Measurements from ENCODE around the gene GAREM1.

The GAREM1 gene

DNA sequence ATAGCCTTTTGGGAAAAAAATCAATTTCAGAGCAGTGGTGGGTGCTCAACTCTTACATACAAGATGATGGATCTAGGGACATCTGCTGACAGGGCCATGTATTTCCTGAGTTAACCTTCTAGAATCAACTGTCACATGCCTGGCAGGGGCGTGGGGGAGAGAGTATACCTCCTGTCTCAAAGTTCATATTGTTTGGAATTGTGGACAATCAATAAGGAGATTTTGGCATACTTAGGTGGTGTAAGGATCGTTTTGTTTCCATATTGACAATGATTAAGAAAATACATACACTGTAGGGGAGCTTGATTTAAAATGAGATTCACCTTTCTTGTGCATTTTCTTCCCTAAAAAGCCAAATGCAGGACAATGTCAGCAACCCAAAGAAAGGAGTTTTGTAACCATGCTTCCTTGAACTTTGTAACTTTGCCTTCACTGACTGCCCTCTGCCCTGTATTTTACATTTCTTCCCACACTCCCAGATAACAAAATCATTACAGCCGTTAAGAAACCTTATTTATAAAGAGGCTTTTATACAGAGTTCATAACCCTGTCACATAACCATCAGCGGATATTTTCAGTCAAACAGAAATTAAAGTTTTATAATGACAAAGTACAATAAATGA is 192.4 kb downstream of the GAREM1 start:
- Histone ChIP-seq H3K36me3 (ENCODE audit: insufficient read depth, low read length) (no peaks in the 10 kb centered on the region), H3K4me3 (ENCODE audit: low read depth, low read length) (no peak overlapping the region), H3K27ac (ENCODE audit: low read depth, low read length) (no peak overlapping the region), H3K4me1 (ENCODE audit: control insufficient read depth, insufficient read depth, low read length, unreplicated experiment) (peaks cover 10% of the 10 kb centered on the region), H3K79me2 (ENCODE audit: control insufficient read depth, insufficient read depth, low read length, unreplicated experiment) (no peaks in the 10 kb centered on the region), H3K27me3 (ENCODE audit: insufficient read depth, low read length) (no peaks in the 10 kb centered on the region), H2AFZ (ENCODE audit: low read length, unreplicated experiment) (no peak overlapping the region)

- Histone ChIP-seq H3K27ac (ENCODE audit: low read depth, low read length) (no peak overlapping the region), H3K4me1 (ENCODE audit: control insufficient read depth, insufficient read depth, low read length, unreplicated experiment) (peaks cover 10% of the 10 kb centered on the region), H2AFZ (ENCODE audit: low read length, unreplicated experiment) (no peak overlapping the region), H3K4me3 (ENCODE audit: low read depth, low read length) (no peak overlapping the region), H3K27me3 (ENCODE audit: insufficient read depth, low read length) (no peaks in the 10 kb centered on the region), H3K79me2 (ENCODE audit: control insufficient read depth, insufficient read depth, low read length, unreplicated experiment) (no peaks in the 10 kb centered on the region), H3K36me3 (ENCODE audit: insufficient read depth, low read length) (no peaks in the 10 kb centered on the region)
These were observed 193.1 kb downstream of the GAREM1 start for GRCh38 chr18:32277549-32277948.

GRCh38 chr18:32276906-32277305 is 193.8 kb downstream of the GAREM1 start:
- no peaks in the 10 kb centered on the region for H3K79me2 ChIP-seq (ENCODE audit: control insufficient read depth, insufficient read depth, low read length, unreplicated experiment)
- H3K4me3 ChIP-seq (ENCODE audit: low read depth, low read length), result no peak overlapping the region
- no peak overlapping the region for H3K27ac ChIP-seq (ENCODE audit: low read depth, low read length)
- no peak overlapping the region for H2AFZ ChIP-seq (ENCODE audit: low read length, unreplicated experiment)
- no peaks in the 10 kb centered on the region for H3K27me3 ChIP-seq (ENCODE audit: insufficient read depth, low read length)
- H3K36me3 ChIP-seq (ENCODE audit: insufficient read depth, low read length), result no peaks in the 10 kb centered on the region
- H3K4me1 ChIP-seq (ENCODE audit: control insufficient read depth, insufficient read depth, low read length, unreplicated experiment), result peaks cover 10% of the 10 kb centered on the region

DNA sequence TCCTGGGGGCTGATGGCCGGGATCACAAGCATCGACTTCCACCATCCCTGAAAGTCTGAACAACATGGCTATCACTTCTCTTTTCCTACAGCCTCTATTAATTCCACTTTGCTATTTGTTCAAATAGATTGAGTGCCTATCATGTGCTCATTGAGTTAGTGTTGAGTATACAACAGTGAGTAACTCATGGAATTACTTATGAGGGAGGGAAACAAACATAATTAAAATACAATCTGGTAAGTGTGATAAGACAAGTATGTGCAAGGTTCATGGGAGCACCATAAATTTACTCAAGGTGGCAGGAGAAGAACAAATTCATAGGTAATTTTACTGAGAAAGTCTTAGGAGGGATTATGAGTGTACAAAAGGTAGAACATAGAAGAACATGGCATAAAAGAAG is 194.4 kb downstream of the GAREM1 start:
- Histone ChIP-seq H3K4me1 (ENCODE audit: control insufficient read depth, insufficient read depth, low read length, unreplicated experiment) (peaks cover 8% of the 10 kb centered on the region), H3K27ac (ENCODE audit: low read depth, low read length) (no peak overlapping the region), H3K79me2 (ENCODE audit: control insufficient read depth, insufficient read depth, low read length, unreplicated experiment) (no peaks in the 10 kb centered on the region), H3K27me3 (ENCODE audit: insufficient read depth, low read length) (no peaks in the 10 kb centered on the region), H2AFZ (ENCODE audit: low read length, unreplicated experiment) (no peak overlapping the region), H3K36me3 (ENCODE audit: insufficient read depth, low read length) (no peaks in the 10 kb centered on the region), H3K4me3 (ENCODE audit: low read depth, low read length) (no peak overlapping the region)

DNA sequence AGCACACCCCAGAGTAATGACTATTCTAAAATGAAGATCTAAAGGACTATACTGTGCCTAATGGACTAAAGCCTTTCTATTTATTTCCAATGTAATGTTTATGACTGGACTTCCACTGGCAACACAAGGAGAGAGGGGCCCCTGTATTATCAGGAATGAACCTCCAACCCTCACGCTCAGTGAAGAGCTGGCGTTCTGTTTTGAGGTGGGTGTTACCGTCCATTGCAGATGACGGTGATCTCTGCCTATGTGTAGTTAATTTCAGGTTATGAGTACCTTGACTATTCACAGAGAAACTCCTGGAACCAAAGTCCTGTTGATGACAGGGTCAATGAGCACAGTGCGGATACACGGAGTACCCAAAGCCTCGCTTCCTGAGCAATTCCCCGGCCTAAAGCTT is 195.5 kb downstream of the GAREM1 start:
- Histone ChIP-seq H3K4me3 (ENCODE audit: low read depth, low read length) (no peak overlapping the region), H3K79me2 (ENCODE audit: control insufficient read depth, insufficient read depth, low read length, unreplicated experiment) (no peaks in the 10 kb centered on the region), H3K27ac (ENCODE audit: low read depth, low read length) (no peak overlapping the region), H2AFZ (ENCODE audit: low read length, unreplicated experiment) (no peak overlapping the region), H3K27me3 (ENCODE audit: insufficient read depth, low read length) (no peaks in the 10 kb centered on the region), H3K4me1 (ENCODE audit: control insufficient read depth, insufficient read depth, low read length, unreplicated experiment) (no peaks in the 10 kb centered on the region), H3K36me3 (ENCODE audit: insufficient read depth, low read length) (no peaks in the 10 kb centered on the region)

- Histone ChIP-seq H3K4me3 (ENCODE audit: low read depth, low read length) (no peak overlapping the region), H3K27me3 (ENCODE audit: insufficient read depth, low read length) (no peaks in the 10 kb centered on the region), H3K4me1 (ENCODE audit: control insufficient read depth, insufficient read depth, low read length, unreplicated experiment) (no peaks in the 10 kb centered on the region)
These were observed 196.4 kb downstream of the GAREM1 start for GRCh38 chr18:32274307-32274706.

DNA sequence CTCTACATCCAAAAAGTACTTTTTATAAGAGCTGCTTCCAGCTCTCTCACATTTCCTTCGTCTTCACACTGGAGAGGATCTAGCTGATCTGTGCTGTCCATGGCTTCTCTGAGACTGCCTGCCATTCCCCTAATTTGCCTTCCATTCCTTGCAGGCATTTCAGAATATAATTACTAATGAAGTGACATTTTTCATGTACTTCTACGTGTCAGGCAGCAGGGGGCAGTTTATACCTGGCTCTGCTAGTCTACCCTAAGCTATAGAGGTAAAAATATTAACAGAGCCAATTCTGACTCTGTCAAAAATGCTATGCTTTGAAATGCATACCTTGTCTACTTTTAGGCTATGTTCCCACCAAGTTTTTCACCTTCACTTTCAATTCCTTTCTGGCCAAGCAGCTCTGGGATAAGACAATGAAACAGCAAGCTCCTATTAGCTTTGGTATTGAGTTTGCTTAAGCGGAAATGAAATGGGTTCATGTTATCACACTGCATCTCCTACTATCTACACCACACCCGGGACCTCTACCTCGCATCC is 198.9 kb downstream of the GAREM1 start:
- Histone ChIP-seq H3K4me1 (ENCODE audit: control insufficient read depth, insufficient read depth, low read length, unreplicated experiment) (no peaks in the 10 kb centered on the region), H3K27ac (ENCODE audit: low read depth, low read length) (no peak overlapping the region), H3K27me3 (ENCODE audit: insufficient read depth, low read length) (no peaks in the 10 kb centered on the region), H3K4me3 (ENCODE audit: low read depth, low read length) (no peak overlapping the region), H2AFZ (ENCODE audit: low read length, unreplicated experiment) (no peak overlapping the region), H3K36me3 (ENCODE audit: insufficient read depth, low read length) (no peaks in the 10 kb centered on the region; the same call in 1 of the 2 replicates), H3K79me2 (ENCODE audit: control insufficient read depth, insufficient read depth, low read length, unreplicated experiment) (no peaks in the 10 kb centered on the region)

More at GRCh38 chr18:32274307-32274706, 196.4 kb downstream of the GAREM1 start:
- H3K36me3 ChIP-seq (ENCODE audit: insufficient read depth, low read length), result no peaks in the 10 kb centered on the region
- no peak overlapping the region for H2AFZ ChIP-seq (ENCODE audit: low read length, unreplicated experiment)
- no peaks in the 10 kb centered on the region for H3K79me2 ChIP-seq (ENCODE audit: control insufficient read depth, insufficient read depth, low read length, unreplicated experiment)
- no peak overlapping the region for H3K27ac ChIP-seq (ENCODE audit: low read depth, low read length)

GRCh38 chr18:32270341-32270740 is 200.3 kb downstream of the GAREM1 start:
- Histone ChIP-seq H3K36me3 (ENCODE audit: insufficient read depth, low read length) (no peaks in the 10 kb centered on the region; the same call in 1 of the 2 replicates), H3K27ac (ENCODE audit: low read depth, low read length) (no peak overlapping the region), H3K4me3 (ENCODE audit: low read depth, low read length) (no peak overlapping the region), H3K79me2 (ENCODE audit: control insufficient read depth, insufficient read depth, low read length, unreplicated experiment) (no peaks in the 10 kb centered on the region), H3K4me1 (ENCODE audit: control insufficient read depth, insufficient read depth, low read length, unreplicated experiment) (no peaks in the 10 kb centered on the region), H3K27me3 (ENCODE audit: insufficient read depth, low read length) (no peaks in the 10 kb centered on the region), H2AFZ (ENCODE audit: low read length, unreplicated experiment) (no peak overlapping the region)

DNA sequence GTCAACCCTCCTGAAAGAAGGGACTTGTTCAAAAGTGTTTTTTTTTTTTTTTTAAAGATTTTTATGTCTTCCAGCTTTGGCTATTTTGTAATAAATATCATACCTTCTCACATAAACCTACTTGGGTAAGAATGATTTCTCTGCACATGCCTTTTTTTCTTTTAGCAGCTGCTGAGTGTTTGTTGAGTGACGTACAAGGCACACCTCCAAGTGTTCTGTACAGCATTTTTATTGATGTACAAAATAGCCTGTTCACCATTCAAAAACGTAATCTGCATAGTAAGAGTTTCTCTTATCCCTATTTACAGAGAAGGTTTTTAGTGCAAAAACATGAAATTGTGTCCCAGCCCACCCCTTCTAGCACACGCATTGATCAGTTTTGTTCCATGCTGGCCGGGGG is 203.2 kb downstream of the GAREM1 start:
- H3K36me3 ChIP-seq (ENCODE audit: insufficient read depth, low read length), result no peaks in the 10 kb centered on the region; the same call in 1 of the 2 replicates
- H3K27me3 ChIP-seq (ENCODE audit: insufficient read depth, low read length), result no peaks in the 10 kb centered on the region
- H3K4me3 ChIP-seq (ENCODE audit: low read depth, low read length), result no peak overlapping the region
- H3K4me1 ChIP-seq (ENCODE audit: control insufficient read depth, insufficient read depth, low read length, unreplicated experiment), result no peaks in the 10 kb centered on the region
- no peak overlapping the region for H3K27ac ChIP-seq (ENCODE audit: low read depth, low read length)
- no peaks in the 10 kb centered on the region for H3K79me2 ChIP-seq (ENCODE audit: control insufficient read depth, insufficient read depth, low read length, unreplicated experiment)
- H2AFZ ChIP-seq (ENCODE audit: low read length, unreplicated experiment), result no peak overlapping the region

DNA sequence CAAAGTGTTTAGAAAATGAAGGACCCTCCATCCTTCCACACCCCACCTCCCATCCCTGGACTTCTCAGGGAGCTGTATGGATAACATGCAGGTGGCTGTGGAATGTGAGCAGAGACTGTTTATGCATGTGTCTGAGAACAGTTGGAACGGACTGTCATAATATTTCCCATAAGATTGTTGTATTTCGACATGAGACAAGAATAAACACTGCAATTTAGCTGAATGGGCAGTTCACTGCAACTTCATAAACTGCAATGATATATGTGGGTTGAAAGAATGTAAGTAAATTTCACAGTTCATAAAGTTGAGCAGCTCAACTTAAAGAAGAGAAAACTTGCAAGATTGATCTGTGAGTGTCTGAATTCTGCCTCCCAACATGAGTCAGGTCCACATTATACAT is 206.3 kb downstream of the GAREM1 start:
- H3K36me3 ChIP-seq (ENCODE audit: insufficient read depth, low read length), result no peaks in the 10 kb centered on the region; the same call in 1 of the 2 replicates
- no peak overlapping the region for H3K4me3 ChIP-seq (ENCODE audit: low read depth, low read length)
- H3K4me1 ChIP-seq (ENCODE audit: control insufficient read depth, insufficient read depth, low read length, unreplicated experiment), result no peaks in the 10 kb centered on the region
- no peaks in the 10 kb centered on the region for H3K79me2 ChIP-seq (ENCODE audit: control insufficient read depth, insufficient read depth, low read length, unreplicated experiment)
- no peak overlapping the region for H3K27ac ChIP-seq (ENCODE audit: low read depth, low read length)
- no peak overlapping the region for H2AFZ ChIP-seq (ENCODE audit: low read length, unreplicated experiment)
- H3K27me3 ChIP-seq (ENCODE audit: insufficient read depth, low read length), result no peaks in the 10 kb centered on the region

DNA sequence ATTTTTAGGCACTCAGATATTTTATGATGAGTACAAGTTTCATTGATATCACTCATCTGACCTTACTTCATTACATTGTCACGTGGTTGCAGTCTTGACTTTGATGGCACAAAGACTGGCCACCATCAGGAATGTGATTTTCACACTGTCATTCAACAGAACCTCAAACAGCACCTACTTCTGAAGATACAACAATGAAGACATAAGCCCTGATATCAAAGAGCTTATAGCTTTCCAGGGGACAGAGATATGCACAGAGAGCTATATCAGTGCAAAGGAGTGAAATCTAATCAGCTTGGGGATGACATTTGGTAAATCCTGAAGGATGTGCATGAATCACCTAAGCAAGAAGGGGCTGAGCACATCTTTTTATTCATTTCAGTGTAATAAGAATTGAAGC is 208.6 kb downstream of the GAREM1 start:
- Histone ChIP-seq H3K4me1 (ENCODE audit: control insufficient read depth, insufficient read depth, low read length, unreplicated experiment) (no peaks in the 10 kb centered on the region), H3K4me3 (ENCODE audit: low read depth, low read length) (no peak overlapping the region), H3K36me3 (ENCODE audit: insufficient read depth, low read length) (no peaks in the 10 kb centered on the region), H2AFZ (ENCODE audit: low read length, unreplicated experiment) (no peak overlapping the region), H3K27me3 (ENCODE audit: insufficient read depth, low read length) (no peaks in the 10 kb centered on the region), H3K79me2 (ENCODE audit: control insufficient read depth, insufficient read depth, low read length, unreplicated experiment) (no peaks in the 10 kb centered on the region), H3K27ac (ENCODE audit: low read depth, low read length) (no peak overlapping the region)
